GM19023 (cell line): ENCODE measurements around the gene SMG9.
"Not testable (repeated sequence)": the region's sequence is repeated elsewhere in the genome, so short reads cannot be mapped to it uniquely, and the experiment has no call there.

Experiments
- ATAC-seq: cut with Tn5 transposase; IDR thresholded peaks from one replicate; pipeline ENCODE4 v1.9.1; 2021; ENCODE audit warnings: mild to moderate bottlenecking, moderate library complexity; ENCODE audit not compliant: unreplicated experiment

SMG9 gene

DNA sequence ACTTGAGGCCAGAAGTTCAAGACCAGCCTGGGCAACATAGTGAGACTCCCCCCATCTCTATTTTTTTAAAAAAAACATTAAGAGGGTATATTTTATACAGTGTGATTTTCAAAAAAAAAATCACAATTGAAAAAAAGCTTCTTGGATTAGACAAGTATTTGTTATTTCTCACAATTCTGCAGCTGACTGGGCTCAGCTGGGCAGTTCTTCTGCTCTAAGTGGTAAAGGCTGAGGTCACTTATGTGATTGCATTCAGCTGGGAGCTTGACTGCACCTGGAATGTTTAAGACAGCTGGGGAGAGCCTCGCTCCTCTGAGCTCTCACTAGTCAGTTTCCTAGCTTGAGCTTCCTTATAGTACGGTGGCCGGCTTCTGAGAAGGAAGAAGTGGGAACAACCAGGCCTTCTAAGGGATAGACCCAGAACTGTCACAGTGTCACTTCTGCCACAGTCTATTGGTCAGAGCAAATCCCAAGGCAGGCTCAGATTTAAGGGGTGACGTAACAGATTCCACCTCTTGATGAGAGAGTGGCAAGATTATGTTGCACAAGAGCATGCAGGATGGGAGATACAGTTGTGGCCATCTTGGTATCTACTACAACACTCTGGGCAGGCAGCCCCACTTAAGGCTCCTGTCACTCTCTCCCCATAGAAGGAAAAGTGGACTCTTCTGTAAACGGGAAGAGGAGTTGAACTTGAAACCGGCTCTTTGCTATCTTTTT lies 58.6 kb downstream of the SMG9 start:
- no peak for ATAC-seq

DNA sequence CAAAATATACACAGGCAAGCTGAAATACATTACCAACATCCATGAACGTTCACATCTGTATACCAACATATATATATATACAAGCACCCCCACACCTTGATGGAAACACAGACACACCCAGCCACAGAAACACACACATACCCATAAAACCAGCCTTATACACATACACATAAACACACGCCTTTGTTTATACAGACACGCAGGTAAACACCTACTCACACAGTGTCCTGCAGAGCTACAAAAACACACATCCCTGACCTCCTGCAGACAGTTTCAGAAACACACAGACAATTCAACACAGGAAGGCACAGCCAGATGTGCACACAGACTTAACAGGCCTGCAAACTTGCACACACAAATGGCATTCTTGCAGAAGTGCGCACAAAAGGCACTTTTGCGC lies 60.2 kb downstream of the SMG9 start:
- ATAC-seq, result no peak

- no peak for ATAC-seq
Observed at GRCh38 chr19:43692877-43693276, 61.9 kb downstream of the SMG9 start.

DNA sequence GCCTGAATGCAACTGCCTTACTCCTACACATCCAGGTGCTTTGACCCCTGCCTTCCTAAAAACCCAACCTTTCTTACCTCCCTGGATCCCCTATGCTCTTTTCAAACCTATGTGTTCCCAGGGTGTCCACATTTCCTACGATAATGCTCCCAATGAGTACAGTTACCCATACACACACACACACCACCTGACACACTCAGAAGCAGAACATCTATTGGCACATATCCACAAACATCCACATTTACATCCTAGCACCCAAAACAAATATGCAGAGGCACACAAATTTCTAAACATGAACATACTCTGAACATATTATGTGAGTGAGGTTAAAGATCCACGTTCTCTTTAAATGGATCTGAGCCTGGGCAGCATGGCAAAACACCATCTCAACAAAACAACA lies 62.4 kb downstream of the SMG9 start:
- ATAC-seq, result no peak

- no peak for ATAC-seq
Observed at GRCh38 chr19:43691755-43692154, 63.0 kb downstream of the SMG9 start.

GRCh38 chr19:43690890-43691289 lies 63.9 kb downstream of the SMG9 start:
- no peak for ATAC-seq

- no peak for ATAC-seq
Observed at GRCh38 chr19:43690444-43690843, 64.3 kb downstream of the SMG9 start.

GRCh38 chr19:43688059-43688701 lies 66.6 kb downstream of the SMG9 start:
- no peak for ATAC-seq

DNA sequence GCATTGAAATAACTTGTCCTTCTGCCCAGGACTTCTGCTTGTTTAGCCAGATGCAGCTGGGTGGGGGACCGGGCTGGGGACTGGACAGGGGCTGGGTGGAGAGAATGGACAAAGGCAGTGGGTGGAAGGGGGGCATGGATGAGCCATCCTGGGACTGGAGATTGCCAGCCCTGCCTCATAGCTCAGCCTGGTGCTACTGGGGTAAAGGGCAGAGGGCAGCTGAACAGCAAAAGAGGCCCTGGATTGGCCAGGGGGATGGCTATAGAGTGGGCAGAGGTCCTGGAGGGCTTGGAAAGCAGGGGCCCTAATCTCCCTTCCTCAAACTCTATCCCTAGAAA lies 67.1 kb downstream of the SMG9 start:
- ATAC-seq, result no peak

GRCh38 chr19:43684326-43684725 lies 70.4 kb downstream of the SMG9 start:
- no peak for ATAC-seq

DNA sequence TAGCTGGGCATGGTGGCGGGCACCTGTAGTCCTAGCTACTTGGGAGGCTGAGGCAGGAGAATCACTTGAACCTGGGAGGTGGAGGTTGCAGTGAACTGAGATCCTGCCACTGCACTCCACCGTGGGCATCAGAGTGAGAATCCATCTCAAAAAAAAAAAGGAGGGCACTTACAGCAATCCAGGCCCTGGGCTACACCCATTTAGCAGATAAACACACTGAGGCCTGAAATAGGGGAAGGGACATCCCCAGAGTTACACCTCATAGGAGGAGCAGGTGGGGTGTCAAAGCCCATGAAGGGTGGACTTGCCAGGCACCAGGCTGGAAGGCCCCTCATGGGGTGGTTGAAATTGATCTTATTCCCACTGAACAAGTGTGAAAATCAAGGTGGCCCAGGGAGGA lies 70.9 kb downstream of the SMG9 start:
- ATAC-seq, result no peak

- ATAC-seq, result no peak
Observed at GRCh38 chr19:43682824-43683661, 71.7 kb downstream of the SMG9 start.

GRCh38 chr19:43682269-43682668 lies 72.5 kb downstream of the SMG9 start:
- ATAC-seq, result not testable (repeated sequence)

DNA sequence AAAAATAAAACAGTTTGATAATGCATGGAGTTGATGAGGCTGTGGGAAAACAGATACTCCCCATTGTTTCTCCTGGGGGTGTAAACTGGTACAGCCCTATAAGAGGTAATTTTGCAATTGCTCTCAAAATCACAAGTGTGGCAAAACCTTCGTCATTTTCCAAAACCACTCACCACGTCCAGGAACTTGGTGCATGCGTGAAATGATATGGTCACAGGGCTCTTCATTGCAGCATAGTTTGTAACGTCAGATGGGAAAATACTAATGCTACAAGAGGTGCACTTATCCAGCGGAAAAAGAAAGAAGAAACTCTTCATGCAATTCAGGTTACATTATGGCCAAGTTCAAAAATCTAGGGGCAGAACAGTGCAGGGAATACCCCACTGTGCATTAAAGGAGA lies 72.9 kb downstream of the SMG9 start:
- no peak for ATAC-seq

- no peak for ATAC-seq
Observed at GRCh38 chr19:43678512-43679261, 76.1 kb downstream of the SMG9 start.
